HG02571 (cell line): ENCODE results near the gene SCFD2.

Experiments used
- ATAC-seq: cut with Tn5 transposase; IDR thresholded peaks from one replicate; pipeline ENCODE4 v1.9.1; 2021; ENCODE audit warnings: mild to moderate bottlenecking, moderate library complexity; ENCODE audit not compliant: unreplicated experiment

Gene SCFD2

GRCh38 chr4:52868133-52868532, 497.7 kb downstream of the SCFD2 start:
- no peak for ATAC-seq

- no peak for ATAC-seq
These were observed 498.7 kb downstream of the SCFD2 start for GRCh38 chr4:52867163-52867562.

DNA sequence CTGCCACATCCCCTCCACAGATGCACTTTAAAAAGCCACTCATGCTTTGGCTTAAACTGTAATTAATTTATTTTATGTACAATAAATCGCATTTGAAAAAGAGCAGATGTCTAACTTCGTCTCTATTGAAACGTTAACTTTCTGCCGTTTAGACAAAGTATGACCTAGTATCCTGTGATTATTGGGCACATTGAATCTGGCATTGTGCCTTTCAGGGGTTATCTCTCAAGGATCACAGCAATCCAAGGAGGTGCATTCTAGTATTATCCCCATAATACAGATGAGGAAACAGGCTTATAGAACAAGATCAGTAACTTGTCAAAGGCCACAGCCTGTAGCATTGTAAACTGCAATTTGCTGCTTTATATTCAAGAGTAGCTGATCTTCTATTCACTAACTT, 499.1 kb downstream of the SCFD2 start:
- no peak for ATAC-seq

GRCh38 chr4:52865300-52865699, 500.6 kb downstream of the SCFD2 start:
- ATAC-seq, result no peak

- no peak for ATAC-seq
These were observed 501.1 kb downstream of the SCFD2 start for GRCh38 chr4:52864793-52865192.

DNA sequence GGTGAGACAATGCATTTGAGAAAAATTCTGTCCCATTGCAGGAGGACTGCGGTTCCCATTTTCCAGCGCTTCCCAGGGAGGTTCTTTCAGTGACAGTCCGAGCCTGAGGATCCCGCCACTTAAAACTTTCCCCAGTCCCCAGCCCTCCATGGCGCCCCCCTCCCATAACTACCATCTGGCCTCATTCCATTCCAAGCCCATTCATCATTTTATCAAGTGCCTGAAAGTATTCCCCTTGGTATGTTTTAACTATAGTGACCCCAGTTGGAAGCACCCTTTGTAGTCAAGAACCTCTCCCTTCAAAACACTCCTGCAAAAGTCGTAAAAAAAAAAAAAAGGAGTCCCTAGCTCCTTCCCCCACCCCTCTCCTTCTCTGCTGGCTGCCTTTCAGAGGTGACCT, 502.5 kb downstream of the SCFD2 start:
- no peak for ATAC-seq

GRCh38 chr4:52862639-52863161, 503.2 kb downstream of the SCFD2 start:
- ATAC-seq, result no peak

- ATAC-seq, result peak; percentile 97
These were observed 503.8 kb downstream of the SCFD2 start, which contains the start of gene RASL11B for GRCh38 chr4:52861879-52862616. Gene RASL11B, plus strand, starts transcription at chr4:52862317. Its CDS starts 191 bp downstream, at chr4:52862508.

DNA sequence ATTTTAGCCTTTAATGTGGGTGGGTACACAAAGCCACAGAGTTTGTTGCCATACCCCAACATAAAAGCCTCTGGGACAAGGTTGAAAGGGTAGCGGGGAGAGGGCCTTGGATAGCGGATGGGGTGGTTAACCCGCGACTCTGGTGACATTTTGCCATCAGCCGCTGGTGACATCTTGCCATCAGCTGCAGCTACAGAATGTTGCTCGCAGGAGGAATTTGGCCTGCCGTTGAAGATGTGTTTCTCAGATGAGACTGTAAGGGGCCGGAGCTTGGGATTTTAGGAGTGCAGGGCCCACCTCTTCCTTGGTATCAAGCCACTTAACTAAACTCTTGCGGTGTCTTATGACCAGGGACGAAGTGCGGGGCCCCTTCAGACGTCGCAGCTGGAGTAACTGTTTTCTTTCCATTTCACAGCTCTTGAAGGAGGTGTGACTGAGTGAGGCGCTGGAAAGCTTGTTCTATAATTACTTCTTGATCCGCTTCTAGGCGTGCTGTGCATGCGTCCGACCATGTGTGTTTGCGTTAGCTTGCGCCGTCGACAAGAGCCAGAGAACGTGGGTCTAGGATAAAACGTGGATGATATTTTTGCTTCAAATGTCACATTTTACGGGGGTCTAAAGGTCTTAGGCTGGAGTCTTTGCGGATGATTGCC, 504.6 kb downstream of the SCFD2 start:
- ATAC-seq, result no peak

- ATAC-seq, result no peak
These were observed 505.5 kb downstream of the SCFD2 start for GRCh38 chr4:52860361-52860760.

DNA sequence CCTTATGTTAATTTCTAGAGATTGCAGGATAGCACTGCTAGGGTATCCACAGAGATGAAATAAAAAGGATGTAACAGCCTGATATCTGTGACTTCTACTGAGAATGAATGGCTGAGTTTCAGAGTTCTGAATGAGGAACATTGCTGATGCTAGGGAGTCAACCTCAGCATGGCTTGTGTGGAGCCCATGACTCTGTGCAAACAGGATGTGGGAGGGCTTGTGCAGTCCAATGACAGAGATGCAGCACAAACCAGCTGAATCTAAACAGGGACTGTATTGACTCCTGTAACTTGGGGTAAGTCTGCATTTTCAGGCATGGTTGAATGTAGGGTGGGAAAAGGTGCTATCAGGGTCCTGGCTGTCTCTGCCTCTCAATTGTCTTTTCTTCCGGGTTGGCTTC, 509.1 kb downstream of the SCFD2 start:
- ATAC-seq, result no peak

DNA sequence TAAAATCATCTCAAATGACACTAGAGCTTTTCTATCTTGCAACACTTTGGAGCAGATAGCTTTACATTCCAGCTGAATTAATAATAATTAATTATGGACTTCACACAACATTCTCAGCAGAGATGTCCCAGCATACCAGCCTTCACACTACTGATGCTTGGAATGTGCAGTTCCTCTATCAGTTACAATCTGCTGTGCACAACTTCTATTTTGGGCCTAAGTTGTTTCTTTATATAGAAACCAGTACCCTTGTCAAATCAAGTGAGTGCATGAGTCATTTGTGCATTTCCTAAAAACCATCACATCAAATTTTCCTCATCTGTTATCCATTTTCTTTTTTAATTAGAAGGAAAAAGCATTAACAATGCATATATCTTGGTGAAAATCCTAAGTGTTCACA, 512.5 kb downstream of the SCFD2 start:
- ATAC-seq, result no peak

DNA sequence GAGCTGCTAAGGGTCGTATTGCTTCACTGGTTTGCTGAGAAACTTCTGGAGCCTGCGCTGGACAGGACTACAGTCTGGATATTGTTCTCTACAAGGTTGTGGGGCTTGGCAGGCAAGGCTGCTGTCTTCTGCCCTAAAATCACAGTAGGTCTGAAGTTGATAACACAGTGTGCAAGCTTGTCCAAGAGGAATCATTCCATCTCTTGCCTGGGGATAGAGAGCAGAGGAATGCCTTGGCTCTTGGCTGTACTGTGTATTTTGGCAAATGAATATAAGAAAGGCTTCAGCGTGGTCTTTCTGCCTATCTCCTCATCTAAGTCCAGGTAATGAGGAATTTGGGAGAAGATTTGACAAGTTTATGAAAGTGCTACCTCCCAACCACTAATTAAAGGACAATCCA, 513.1 kb downstream of the SCFD2 start:
- ATAC-seq, result no peak

DNA sequence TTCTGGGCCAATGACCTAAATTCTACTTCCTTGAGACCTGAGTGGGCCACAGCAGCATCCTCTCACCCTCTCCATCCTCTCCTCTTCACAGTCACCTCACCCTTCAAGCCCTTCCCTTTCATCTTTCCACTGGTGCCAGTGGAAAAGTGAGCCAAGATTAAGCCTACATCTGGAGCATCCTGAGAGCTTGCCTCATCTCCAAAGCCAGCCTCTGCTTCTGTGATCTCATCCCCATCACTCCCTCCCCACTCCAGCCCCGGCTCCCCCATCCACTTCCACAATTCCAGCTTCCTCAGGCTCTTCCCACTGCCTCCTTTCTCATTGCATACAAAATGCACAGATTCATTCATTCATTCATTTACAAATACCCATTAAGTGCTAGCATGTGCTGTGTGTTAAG, 513.8 kb downstream of the SCFD2 start:
- no peak for ATAC-seq

DNA sequence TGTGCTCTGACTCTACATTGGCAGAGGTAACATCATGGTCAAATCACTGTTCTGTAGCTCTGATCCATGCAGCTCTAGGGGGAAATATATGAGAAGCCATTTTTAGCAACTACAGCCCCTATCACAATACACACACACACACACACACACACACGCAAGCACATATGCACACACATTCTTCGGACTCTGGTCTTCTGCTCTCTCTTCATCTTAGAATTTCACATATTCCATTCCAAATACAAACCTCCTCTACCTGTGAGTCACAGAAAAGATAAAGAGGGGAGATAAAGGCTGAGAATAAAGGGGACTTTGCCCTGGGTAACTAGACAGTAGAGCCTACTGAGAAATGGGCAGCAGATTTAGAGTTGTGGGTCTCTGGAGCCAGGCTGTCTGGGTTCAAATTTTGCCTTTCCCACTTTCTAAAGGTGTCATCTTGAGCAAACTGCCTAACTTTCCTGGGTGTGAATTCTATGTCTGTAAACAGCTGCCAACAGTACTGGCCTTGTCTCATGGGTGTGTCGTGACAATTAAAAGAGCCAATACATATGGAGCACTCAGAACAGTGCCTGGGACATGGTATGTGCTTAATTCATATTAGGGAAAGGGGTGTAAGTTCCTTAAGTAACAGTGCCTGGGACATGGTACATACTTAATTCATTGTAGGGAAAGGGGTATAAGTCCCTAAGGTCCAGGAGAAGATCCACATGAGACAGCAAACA, 515.3 kb downstream of the SCFD2 start:
- ATAC-seq, result no peak

DNA sequence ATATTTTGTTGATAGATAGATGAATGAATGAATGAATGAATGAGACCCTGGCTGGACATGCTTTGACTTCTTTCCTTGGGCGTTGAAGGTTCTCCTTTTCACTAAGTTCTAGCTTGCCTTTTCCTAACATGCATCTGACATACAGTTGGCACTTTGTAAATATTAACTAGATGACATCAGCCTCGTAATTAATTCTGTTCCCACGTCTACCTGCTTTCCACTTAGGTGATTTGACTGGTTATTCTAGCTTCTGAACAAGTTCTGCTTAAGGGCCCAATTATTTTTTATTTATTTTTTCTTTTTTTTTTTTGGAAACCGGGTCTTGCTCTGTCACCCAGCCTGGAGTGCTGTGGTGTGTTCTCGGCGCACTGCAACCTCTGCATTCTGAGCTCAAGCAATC, 517.6 kb downstream of the SCFD2 start:
- no peak for ATAC-seq

DNA sequence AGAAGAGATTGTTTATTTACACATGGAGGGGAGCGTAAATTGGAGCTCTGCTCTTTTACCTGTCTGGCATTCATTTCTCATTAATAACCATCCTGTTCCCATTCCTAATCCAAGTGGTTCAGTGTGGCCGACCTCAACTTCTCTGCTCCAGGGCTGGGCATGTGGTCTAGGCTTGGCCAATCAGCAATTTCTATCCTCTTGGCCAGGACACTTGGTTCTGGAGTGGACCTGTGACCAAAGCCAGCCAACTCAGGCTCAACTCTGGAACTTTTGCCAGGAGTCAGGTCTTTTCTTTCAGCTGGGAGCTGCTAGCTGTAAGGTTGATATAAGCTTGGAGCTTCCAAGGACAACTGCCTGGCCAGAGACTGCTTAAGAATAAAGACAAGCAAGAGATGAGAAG, 519.4 kb downstream of the SCFD2 start:
- no peak for ATAC-seq

- ATAC-seq, result no peak
These were observed 521.3 kb downstream of the SCFD2 start for GRCh38 chr4:52844596-52844995.

DNA sequence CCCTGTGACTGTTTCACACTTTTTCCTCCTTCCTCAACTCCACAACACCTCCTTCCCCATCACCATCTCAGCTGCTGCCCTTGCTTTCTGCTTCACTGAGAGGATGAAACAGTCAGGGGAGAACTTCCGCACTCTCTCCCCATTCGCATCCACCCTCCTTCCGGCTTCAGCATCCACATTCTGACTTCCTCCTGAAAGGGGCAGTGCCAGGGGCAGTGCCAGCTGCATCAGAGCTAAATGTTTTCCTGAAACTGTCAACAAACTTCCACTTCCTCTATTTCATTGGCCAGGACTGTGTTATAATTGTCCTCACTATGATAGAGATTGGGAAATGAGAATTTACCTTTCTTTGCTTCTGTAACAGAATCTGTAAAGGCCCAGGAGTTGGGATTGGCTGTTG, 521.9 kb downstream of the SCFD2 start:
- no peak for ATAC-seq

- ATAC-seq, result no peak
These were observed 522.5 kb downstream of the SCFD2 start for GRCh38 chr4:52843351-52843750.

- ATAC-seq, result no peak
These were observed 523.1 kb downstream of the SCFD2 start for GRCh38 chr4:52842792-52843191.
